LNCaP clone FGC (cell line): Measurements from ENCODE around the gene CLNK.

Source experiments
- DNase-seq: peaks from one replicate; pipeline ENCODE4 v3.0.0-alpha.2; 2011; ENCODE audit warnings: low read depth
- H3K4me3 ChIP-seq: 2 replicates; pipeline ENCODE4 v1.5.1; 2011; ENCODE audit warnings: mild to moderate bottlenecking, low read depth, low read length, control low read depth
- TF ChIP-seq, protein P1 (sequence below): IDR thresholded peaks from 2 replicates; pipeline ENCODE4 v1.5.1; 2012; ENCODE audit warnings: mild to moderate bottlenecking; ENCODE audit not compliant: control insufficient read depth, insufficient read depth; ENCODE audit errors: extremely low read depth

CLNK gene

DNA sequence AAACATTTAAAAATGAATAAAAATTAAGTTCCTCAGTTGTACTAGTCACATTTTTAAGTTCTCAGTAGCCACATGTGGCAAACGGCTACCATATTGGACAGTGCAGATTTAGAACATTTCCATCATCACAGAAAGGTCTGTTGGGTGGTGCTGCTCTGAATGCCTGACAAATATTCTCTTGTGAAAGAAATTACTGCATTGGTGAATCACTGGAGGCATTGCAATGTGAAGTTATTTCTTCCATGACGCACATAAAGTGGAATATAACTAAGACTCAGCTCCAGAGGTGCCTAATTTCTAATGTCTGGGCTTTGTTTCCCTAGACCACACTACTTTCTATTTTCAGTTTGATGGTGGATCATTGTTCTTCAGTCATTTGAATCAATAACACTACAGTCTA, 44.9 kb downstream of the CLNK start:
- TF ChIP-seq, protein P1, sequence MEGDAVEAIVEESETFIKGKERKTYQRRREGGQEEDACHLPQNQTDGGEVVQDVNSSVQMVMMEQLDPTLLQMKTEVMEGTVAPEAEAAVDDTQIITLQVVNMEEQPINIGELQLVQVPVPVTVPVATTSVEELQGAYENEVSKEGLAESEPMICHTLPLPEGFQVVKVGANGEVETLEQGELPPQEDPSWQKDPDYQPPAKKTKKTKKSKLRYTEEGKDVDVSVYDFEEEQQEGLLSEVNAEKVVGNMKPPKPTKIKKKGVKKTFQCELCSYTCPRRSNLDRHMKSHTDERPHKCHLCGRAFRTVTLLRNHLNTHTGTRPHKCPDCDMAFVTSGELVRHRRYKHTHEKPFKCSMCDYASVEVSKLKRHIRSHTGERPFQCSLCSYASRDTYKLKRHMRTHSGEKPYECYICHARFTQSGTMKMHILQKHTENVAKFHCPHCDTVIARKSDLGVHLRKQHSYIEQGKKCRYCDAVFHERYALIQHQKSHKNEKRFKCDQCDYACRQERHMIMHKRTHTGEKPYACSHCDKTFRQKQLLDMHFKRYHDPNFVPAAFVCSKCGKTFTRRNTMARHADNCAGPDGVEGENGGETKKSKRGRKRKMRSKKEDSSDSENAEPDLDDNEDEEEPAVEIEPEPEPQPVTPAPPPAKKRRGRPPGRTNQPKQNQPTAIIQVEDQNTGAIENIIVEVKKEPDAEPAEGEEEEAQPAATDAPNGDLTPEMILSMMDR, result no peak
- no peak overlapping the region for H3K4me3 ChIP-seq
- DNase-seq, result no peak

DNA sequence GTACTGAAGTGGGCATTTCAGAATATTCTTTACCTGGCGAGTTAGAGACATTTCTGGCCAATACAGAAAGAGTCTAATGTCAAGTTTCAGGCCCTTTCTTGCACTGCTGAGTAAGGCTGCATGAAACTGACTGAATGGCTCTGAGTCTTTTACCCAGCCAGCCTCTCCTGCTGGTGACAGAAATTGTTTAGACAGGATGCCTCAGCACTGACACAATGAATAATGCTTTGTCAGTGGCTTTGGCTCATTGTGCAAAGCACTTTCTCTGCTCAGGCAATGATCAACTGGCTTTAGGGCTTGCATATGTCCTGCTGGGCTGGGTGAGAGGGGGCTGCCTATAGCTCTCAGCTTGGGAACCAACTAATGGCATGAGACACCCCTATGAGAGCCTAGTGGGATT, 45.5 kb downstream of the CLNK start:
- TF ChIP-seq, protein P1, result no peak
- DNase-seq, result no peak

DNA sequence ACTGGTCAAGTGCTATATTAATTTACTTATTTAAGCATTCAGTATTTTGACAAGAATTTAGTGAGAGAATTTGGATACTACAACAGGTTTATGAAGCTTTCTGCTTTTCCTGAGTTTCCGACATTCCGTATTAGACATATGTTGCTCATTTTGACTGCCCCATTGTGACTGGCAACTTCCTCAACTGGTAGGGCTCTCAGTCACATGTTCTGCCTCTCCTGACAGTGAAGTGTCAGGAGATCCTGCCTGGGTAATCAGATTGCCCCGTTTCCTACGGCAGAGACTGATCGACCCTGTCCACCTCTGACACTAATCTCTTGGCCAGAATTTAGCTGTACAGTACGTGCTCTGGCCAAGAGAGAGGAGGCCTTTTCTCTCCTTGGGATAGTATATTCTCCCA, 49.5 kb downstream of the CLNK start:
- TF ChIP-seq, protein P1, result no peak
- DNase-seq, result no peak
- H3K4me3 ChIP-seq, result no peak overlapping the region

More for the DNA sequence above, 45.5 kb downstream of the CLNK start:
- H3K4me3 ChIP-seq, result no peak overlapping the region

DNA sequence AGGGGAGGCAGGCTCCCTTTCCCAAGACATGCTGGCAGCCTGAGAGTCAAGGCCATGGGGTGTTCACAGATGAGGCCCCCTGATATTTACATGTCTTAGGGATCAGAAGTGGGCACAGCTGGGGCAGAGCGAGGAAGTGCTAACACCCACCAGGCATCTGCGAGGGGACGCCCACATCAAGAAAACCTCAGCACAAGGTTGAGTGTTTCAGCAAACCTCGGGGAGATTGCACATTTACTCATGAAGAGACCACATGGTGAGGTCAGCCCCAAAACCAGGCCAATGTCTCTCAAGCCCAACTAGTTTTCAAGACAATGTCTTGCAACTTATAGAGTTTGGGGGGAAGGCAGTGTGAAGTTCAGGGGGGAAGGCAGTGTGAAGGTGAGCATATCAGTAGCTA, 55.2 kb downstream of the CLNK start:
- no peak overlapping the region for H3K4me3 ChIP-seq
- TF ChIP-seq, protein P1, result no peak
- no peak for DNase-seq

DNA sequence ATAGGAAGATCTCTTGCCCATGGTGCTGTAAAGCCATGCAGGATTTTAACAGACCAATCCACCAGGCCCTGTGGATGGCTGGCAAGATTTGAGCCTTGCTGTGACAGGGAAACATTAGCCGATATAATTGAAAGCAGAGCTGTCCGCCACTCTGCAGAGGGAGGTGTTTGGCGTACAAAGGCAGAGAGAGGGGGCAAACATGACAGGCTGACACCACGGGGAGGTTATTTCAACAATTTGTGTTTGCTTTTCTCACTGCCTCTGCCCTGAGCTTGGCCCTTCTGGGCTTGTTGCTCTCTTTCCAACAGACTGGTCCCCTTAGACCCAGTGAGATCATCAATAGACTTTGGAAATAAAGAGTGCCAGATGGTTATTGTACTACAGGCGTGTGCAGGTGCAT, 59.4 kb downstream of the CLNK start:
- TF ChIP-seq, protein P1, result no peak
- DNase-seq, result no peak

DNA sequence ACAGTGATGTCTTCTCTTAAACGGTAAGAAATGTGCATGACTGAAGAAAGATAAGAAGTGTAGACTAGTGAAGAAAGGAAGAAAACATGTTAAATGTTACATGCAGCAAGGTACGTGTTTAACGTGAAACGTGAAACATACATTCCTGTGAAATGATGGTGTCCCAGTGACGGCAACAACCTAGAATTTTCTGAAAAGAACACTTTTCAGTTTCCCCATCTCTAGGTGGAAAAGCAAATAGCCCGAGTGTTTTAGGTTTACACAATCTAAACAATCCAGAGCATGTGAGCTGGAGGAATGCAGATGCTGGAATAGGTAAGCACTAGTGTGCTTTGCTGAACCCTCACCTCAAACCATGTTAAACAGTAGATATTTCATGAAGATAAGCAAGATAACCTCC, 60.7 kb downstream of the CLNK start:
- no peak for DNase-seq
- TF ChIP-seq, protein P1, result no peak
- no peak overlapping the region for H3K4me3 ChIP-seq

More for the DNA sequence above, 59.4 kb downstream of the CLNK start:
- H3K4me3 ChIP-seq, result no peak overlapping the region

DNA sequence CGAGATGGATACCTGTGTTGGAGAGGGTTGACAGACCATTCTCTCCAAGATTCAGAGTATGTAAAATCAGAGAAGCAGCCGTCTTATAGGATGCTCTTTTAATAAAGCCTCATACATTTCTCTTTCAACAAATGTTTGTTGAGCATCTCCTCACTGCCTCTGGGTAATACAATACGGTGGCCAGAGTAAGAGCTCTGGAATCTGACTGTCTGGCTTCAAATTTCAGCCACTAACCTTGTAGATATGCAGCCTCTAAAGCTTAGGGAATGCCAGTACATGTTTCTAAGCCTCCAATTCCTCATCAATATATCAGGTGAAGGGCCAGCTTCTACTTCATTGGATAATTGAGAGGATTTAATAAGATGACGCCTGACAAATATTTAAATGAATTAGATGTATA, 61.3 kb downstream of the CLNK start:
- TF ChIP-seq, protein P1, result no peak
- H3K4me3 ChIP-seq, result no peak overlapping the region
- no peak for DNase-seq
